GM12801 (cell line): ENCODE data around the gene DLGAP4.

Experiments used
- TF ChIP-seq, protein P1 (sequence below): IDR thresholded peaks from one replicate; pipeline ENCODE4 v1.5.1; 2011; ENCODE audit warnings: control low read depth; ENCODE audit not compliant: insufficient read length; ENCODE audit errors: extremely low read depth

The DLGAP4 gene

GRCh38 chr20:36571564-36572504, 265.7 kb downstream of the DLGAP4 start:
- TF ChIP-seq, protein P1, sequence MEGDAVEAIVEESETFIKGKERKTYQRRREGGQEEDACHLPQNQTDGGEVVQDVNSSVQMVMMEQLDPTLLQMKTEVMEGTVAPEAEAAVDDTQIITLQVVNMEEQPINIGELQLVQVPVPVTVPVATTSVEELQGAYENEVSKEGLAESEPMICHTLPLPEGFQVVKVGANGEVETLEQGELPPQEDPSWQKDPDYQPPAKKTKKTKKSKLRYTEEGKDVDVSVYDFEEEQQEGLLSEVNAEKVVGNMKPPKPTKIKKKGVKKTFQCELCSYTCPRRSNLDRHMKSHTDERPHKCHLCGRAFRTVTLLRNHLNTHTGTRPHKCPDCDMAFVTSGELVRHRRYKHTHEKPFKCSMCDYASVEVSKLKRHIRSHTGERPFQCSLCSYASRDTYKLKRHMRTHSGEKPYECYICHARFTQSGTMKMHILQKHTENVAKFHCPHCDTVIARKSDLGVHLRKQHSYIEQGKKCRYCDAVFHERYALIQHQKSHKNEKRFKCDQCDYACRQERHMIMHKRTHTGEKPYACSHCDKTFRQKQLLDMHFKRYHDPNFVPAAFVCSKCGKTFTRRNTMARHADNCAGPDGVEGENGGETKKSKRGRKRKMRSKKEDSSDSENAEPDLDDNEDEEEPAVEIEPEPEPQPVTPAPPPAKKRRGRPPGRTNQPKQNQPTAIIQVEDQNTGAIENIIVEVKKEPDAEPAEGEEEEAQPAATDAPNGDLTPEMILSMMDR = no peak

DNA sequence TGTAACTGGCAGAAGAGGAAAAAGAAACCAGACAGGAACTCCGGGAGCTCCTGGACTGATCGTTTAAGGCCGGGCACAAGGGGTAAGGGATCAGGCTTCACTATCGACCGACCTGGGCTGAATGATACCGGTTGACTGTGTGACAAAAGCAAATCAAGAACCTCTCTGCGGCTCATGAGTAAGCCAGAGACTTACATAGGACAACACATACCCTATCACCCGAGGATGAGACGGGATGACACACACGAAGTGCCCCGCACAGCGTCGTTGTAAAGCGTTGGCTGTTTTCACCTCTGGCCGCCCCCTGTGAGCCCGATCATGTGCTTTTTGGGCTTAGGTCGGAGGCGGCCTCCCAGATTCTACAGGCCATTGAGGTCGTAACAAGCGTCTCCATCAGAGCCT, 266.6 kb downstream of the DLGAP4 start:
- TF ChIP-seq, protein P1 = no peak

DNA sequence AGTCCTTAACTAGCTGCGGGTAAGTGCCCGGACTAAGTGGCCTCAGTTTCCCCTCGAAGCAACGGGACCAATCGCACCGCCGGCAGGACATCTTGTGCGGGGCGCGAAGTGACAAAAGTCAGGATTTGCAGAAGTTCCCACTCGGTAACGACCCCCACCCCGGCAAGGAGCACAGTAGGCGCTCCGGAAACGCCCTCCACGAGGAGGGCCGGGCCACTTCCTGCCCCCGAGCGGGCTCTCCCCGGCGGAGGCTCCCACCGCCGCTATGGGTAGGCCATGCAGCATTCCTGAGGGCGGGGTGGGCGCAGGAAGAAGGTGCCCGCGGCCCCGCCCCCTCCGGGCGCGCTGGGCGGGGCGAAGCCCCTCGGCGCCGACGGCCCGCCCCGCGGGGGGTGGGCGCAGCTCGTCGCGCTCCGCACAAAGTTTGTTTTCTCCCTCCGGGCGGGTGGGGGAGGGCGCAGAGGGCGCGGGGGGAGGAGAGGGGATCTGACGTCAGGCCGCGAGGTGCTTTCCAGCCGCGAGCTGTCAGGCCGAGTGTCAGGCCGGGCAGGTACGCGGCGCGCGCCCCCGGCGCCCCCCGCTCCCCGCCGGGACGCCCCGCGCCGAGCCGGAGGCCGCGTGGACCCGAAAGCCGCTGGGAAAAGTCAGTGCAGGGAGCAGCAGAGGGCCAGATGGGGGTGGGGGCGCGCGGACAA, 267.1 kb downstream of the DLGAP4 start, which contains the start of gene TGIF2:
TGIF2 (plus strand) TSS at position 495 of the 695 bp plus-strand sequence. CDS start 5,178 bp downstream, outside the sequence.
- TF ChIP-seq, protein P1 = no peak

GRCh38 chr20:36573798-36574365, 267.7 kb downstream of the DLGAP4 start:
- TF ChIP-seq, protein P1 = no peak

DNA sequence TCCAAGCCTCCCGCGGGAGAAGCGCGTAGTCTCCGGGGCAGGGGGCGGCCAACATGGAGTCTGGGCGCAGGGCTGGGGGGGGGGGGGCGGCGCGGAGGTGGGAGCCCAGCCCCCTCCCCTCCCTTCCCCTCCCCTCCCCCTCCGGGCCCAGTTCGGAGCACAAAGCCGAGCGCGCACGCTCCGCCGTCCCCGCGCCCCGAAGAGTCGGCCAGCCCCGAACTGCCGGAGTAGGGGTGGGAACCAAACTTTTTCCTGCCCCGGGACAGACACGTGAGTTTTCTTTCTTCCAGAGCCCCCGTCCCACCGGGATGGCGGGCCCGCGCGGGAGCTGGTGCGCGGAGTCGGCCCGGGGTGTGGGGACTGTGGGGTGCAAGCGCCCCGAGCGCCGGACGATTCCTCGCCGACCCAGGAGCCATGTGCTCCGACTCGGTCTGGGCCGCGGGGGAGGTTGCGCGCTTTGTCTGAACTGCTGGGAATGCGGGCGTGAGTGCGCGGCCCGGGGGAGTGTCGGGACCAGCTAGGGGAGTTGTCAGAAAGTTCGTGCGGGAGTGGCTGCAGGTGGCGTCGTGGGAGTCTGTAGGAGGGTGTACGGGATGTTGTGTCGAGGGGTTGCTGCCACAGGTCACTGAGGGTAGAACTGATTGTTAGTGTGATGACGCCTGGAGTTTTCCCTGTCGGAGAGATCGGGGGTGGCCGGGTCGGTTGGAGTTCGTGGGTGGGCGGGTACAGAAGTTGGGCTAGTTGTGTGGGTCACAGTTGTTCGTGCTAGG, 268.4 kb downstream of the DLGAP4 start:
- TF ChIP-seq, protein P1 = no peak

DNA sequence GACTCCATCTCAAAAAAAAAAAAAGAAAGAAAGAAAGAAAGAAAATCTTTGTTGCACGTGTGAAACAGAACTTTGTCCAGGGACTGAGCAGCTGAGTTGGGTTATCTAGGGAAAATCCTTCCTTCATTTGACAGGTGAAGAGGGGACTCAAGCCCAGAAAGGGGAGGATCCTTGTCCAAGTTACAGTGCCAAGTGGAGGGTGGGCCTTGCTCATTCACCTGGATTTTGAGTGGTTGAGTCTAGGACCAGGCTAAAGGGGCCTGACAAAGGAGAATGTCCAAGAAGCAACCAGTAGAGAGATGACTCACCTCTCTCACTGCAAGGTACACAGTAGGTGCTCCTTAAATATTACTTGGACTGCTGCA, 269.9 kb downstream of the DLGAP4 start:
- TF ChIP-seq, protein P1 = no peak
